GM23248 (cell line): Measurements from ENCODE around the gene L1CAM. TPM values are rescaled to one million over a fixed set of nuclear protein-coding genes. Genes with fewer than 3 reads are reported as not detected.

Experiments
- DNase-seq: peaks from one replicate; pipeline ENCODE4 v3.0.0-alpha.2; 2015
- H2AFZ ChIP-seq: fragments of 200-600 bp; sonication (generic); 2 replicates; pipeline ENCODE4 v1.6.1; 2016; ENCODE audit warnings: antibody characterized with exemption
- H3F3A ChIP-seq: fragments of 200-600 bp; sonication (generic); 2 replicates; pipeline ENCODE4 v1.6.1; 2016; ENCODE audit warnings: mild to moderate bottlenecking, antibody characterized with exemption, mixed run types; ENCODE audit not compliant: insufficient read depth
- H3K27ac ChIP-seq: fragments of 200-600 bp; sonication (generic); 2 replicates; pipeline ENCODE4 v1.5.1; 2016; ENCODE audit warnings: mild to moderate bottlenecking
- H3K27me3 ChIP-seq: fragments of 200-600 bp; sonication (generic); replicated peaks from 2 replicates; pipeline ENCODE4 v1.6.1; 2016; ENCODE audit warnings: mild to moderate bottlenecking; ENCODE audit not compliant: insufficient read depth
- H3K36me3 ChIP-seq: fragments of 200-600 bp; sonication (generic); 2 replicates; pipeline ENCODE4 v1.6.1; 2016; ENCODE audit warnings: low read depth, mild to moderate bottlenecking
- H3K4me1 ChIP-seq: fragments of 200-600 bp; sonication (generic); 2 replicates; pipeline ENCODE4 v1.6.1; 2016; ENCODE audit warnings: mild to moderate bottlenecking; ENCODE audit not compliant: insufficient read depth
- H3K4me2 ChIP-seq: fragments of 200-600 bp; sonication (generic); one replicate; pipeline ENCODE4 v1.6.1; 2016; ENCODE audit warnings: mild to moderate bottlenecking; ENCODE audit not compliant: unreplicated experiment
- H3K4me3 ChIP-seq: fragments of 200-600 bp; sonication (generic); 2 replicates; pipeline ENCODE4 v1.5.1; 2016; ENCODE audit warnings: mild to moderate bottlenecking
- H3K79me2 ChIP-seq: fragments of 200-600 bp; sonication (generic); 2 replicates; pipeline ENCODE4 v1.6.1; 2016; ENCODE audit warnings: mild to moderate bottlenecking; ENCODE audit not compliant: insufficient read depth
- H3K9ac ChIP-seq: fragments of 200-600 bp; sonication (generic); 2 replicates; pipeline ENCODE4 v1.6.1; 2016; ENCODE audit warnings: mild to moderate bottlenecking
- H3K9me2 ChIP-seq: fragments of 200-600 bp; sonication (generic); 2 replicates; pipeline ENCODE4 v1.6.1; 2016; ENCODE audit warnings: mixed run types, mild to moderate bottlenecking, moderate library complexity; ENCODE audit not compliant: insufficient read depth
- H3K9me3 ChIP-seq: fragments of 200-600 bp; sonication (generic); one replicate; pipeline ENCODE4 v1.6.1; 2017; ENCODE audit warnings: low read depth
- H4K20me1 ChIP-seq: fragments of 200-600 bp; sonication (generic); 2 replicates; pipeline ENCODE4 v1.6.0; 2016; ENCODE audit not compliant: insufficient read depth
- EZH2 ChIP-seq: fragments of 200-600 bp; sonication (generic); IDR thresholded peaks from 2 replicates; pipeline ENCODE4 v1.6.1; 2018; ENCODE audit warnings: antibody characterized with exemption, mild to moderate bottlenecking; ENCODE audit not compliant: insufficient read depth, poor library complexity, severe bottlenecking
- EZH2phosphoT487 ChIP-seq: fragments of 200-600 bp; sonication (generic); IDR thresholded peaks from 2 replicates; pipeline ENCODE4 v1.6.1; 2018; ENCODE audit warnings: antibody characterized with exemption, moderate library complexity, mild to moderate bottlenecking, low read depth; ENCODE audit not compliant: insufficient read depth
- WGBS, 2 experiments: methylation state at CpG; one replicate each; pipeline ENCODE4 v1.1.6; 2015 to 2017; ENCODE audit warnings: low lambda C conversion rate in 2 of 2, low coverage in 1 of 2; ENCODE audit errors: missing lambda C conversion rate in 2 of 2; 5-methylcytosine and 5-hydroxymethylcytosine counted together
- in situ Hi-C: fragments of 300-500 bp; cut with MboI; formaldehyde crosslinking; loops from 2 replicates; pipeline ENCODE4 v1.15.0; 2020
- polyA plus RNA-seq: library from polyadenylated mRNA; unstranded; fragments of >200 nt; fragmentation: Nextera tagmentation; extraction: Ambion mirVana; gene quantifications from 2 replicates; pipeline ENCODE4 v1.2.1, GENCODE V29; 2016
- total RNA-seq: library from RNA; depleted of rRNA; stranded (reverse); fragments of >200 nt; shearing (Covaris generic); gene quantifications from 2 replicates; pipeline ENCODE4 v1.2.3, GENCODE V29; 2014

Gene L1CAM
- total and polyA plus RNA-seq, 2 experiments from 2014 or later, result 0.38 to 1.9 TPM

DNA sequence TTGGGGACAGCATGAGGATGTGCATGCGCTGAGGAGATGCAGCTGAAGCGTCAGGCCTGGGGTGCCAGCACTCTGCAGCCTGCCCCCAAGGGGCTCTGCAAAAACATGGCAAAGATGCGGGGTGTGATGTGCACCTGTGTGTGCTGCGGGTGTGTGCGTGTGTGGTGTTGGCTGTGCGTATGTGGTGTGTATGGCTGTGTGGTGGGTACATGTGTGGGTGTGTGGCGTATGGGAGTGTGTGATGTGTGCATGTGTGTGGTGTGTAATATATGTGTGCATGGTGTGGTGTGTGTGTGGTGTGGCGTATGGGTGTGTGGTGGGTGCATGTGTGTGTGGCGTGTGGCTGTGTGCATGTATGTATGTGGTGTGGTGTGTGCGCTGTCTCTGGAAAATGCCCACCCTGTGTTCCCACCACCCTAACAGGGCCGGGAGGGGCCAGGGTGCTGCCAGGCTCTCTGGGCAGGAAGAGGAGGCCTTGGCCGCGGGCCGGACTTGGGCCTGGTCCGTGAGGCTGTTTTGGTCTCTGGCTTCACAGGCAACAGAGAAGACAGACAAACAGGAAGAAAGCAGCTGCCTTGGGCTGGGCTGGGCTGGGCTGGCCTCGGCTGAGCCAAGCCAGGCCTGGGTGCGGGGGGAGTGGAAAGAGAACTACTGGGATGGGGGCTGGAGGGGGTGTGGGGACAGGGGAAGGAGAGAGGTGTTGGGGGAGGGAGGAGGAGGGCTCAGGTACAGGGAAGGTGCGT lies 17.4 kb upstream of the L1CAM start:
- no peaks in the 10 kb centered on the region for H3K9me3 ChIP-seq
- no peak overlapping the region for H3K9ac ChIP-seq
- no peak overlapping the region for H2AFZ ChIP-seq
- H3K4me3 ChIP-seq, result no peak overlapping the region
- H3K79me2 ChIP-seq, result no peaks in the 10 kb centered on the region
- in situ Hi-C loops, result no loop called here
- no peaks in the 10 kb centered on the region for H3K36me3 ChIP-seq
- no peaks in the 10 kb centered on the region for H3F3A ChIP-seq
- H3K27ac ChIP-seq, result no peak overlapping the region
- no peaks in the 10 kb centered on the region for H3K27me3 ChIP-seq
- 0 out of 2 replicates have a peak, but pooled peaks cover 3% of the 10 kb centered on the region for H3K4me1 ChIP-seq
- no peak for DNase-seq
- WGBS, 2 experiments, result 48 to 71% methylated on average over 11 to 18 of the region's 18 CpGs
- no peak overlapping the region for H3K4me2 ChIP-seq
- H4K20me1 ChIP-seq, result no peaks in the 10 kb centered on the region
- no peaks in the 10 kb centered on the region for H3K9me2 ChIP-seq
- TF ChIP-seq EZH2, result no peak
- TF ChIP-seq EZH2phosphoT487, result no peak

GRCh38 chrX:153902385-153902784 lies 16.4 kb upstream of the L1CAM start:
- Histone ChIP-seq H3K4me2 (no peak overlapping the region), H3K9me2 (no peaks in the 10 kb centered on the region), H3F3A (no peaks in the 10 kb centered on the region), H3K4me1 (0 out of 2 replicates have a peak, but pooled peaks cover 3% of the 10 kb centered on the region), H2AFZ (no peak overlapping the region), H3K79me2 (no peaks in the 10 kb centered on the region), H3K9ac (no peak overlapping the region), H3K9me3 (no peaks in the 10 kb centered on the region), H4K20me1 (no peaks in the 10 kb centered on the region), H3K36me3 (no peaks in the 10 kb centered on the region), H3K4me3 (no peak overlapping the region), H3K27me3 (no peaks in the 10 kb centered on the region), H3K27ac (no peak overlapping the region)
- in situ Hi-C loops, result no loop called here
- no peak for TF ChIP-seq EZH2
- TF ChIP-seq EZH2phosphoT487, result no peak
- 87 to 98% methylated on average over 8 to 10 of the region's 10 CpGs for WGBS, 2 experiments
- DNase-seq, result no peak

DNA sequence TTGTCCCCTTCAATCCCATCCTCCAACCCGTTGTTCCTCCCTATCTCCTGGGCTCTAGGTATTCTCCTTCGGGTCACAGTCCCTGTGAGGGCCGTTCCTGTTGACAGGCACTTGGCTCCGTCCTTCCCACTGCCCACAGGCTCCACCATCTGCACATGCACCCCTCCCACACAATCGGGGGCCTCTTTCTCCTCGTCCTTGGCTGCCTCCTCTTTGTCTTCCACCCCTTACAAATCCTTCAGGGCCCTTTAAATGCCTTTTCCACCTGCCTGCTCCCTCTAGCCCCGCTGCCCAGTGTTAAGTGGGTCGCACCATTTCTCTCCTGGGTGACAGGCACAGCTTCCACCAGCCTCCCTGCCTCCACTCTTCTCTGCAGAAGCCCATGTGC lies 15.8 kb upstream of the L1CAM start:
- H3K9ac ChIP-seq, result no peak overlapping the region
- H3K27me3 ChIP-seq, result no peaks in the 10 kb centered on the region
- in situ Hi-C loops, result no loop called here
- TF ChIP-seq EZH2phosphoT487 (no peak), EZH2 (no peak)
- no peaks in the 10 kb centered on the region for H3K79me2 ChIP-seq
- H3K4me1 ChIP-seq, result 0 out of 2 replicates have a peak, but pooled peaks cover 3% of the 10 kb centered on the region
- no peak for DNase-seq
- H3K9me3 ChIP-seq, result no peaks in the 10 kb centered on the region
- no peak overlapping the region for H2AFZ ChIP-seq
- no peaks in the 10 kb centered on the region for H3F3A ChIP-seq
- H3K36me3 ChIP-seq, result no peaks in the 10 kb centered on the region
- no peak overlapping the region for H3K4me2 ChIP-seq
- 84 to 98% methylated on average over 6 to 8 of the region's 8 CpGs for WGBS, 2 experiments
- H3K27ac ChIP-seq, result no peak overlapping the region
- no peaks in the 10 kb centered on the region for H4K20me1 ChIP-seq
- H3K9me2 ChIP-seq, result no peaks in the 10 kb centered on the region
- no peak overlapping the region for H3K4me3 ChIP-seq

DNA sequence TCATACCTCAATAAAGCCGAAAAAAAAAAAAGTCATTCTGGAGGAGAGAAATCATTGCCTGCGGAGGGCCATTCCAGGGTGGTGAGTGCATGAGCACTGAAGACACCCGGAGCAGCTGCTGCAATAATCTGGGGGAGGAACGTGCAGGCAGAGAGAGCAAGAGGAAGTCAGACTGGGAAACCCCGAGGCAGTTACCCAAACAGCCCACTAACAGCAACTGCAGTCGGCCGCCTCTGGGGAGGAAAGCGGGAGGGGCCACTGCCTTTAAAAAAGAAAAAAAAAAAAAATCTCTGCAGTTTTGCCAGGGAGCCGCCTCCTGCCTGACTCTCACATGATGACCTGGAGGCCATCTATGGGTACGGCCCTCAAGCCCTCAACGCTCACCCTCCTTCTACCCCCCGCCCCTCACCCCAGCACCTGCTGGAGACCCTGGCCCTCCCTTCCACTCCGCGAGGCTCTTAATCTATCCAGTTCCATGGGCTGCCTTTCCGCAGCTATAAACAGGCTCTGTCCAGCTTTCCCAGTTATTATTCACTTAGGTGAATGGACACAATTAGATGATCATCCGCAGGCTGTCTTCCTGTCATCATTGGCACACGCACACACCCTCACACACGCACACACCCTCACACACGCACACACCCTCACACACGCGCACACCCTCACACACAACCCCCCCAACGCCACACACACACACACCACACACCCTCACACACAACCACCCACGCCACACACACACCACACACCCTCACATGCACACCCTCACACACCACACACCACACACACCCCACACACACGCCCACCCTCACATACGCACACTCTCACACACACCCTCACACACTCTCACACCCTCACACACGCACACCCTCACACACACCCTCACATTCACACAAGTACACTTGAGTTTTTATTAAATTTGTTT lies 15.1 kb upstream of the L1CAM start:
- no peaks in the 10 kb centered on the region for H3K27me3 ChIP-seq
- H3K36me3 ChIP-seq, result no peaks in the 10 kb centered on the region
- WGBS, 2 experiments, result 15 to 17% methylated on average over 11 to 26 of the region's 26 CpGs
- no peak overlapping the region for H2AFZ ChIP-seq
- peak overlapping the region; percentile 28 for H3K4me2 ChIP-seq
- no peaks in the 10 kb centered on the region for H3F3A ChIP-seq
- no peak for TF ChIP-seq EZH2phosphoT487
- no peak for TF ChIP-seq EZH2
- in situ Hi-C loops, result no loop called here
- DNase-seq, result peak; percentile 89
- peak overlapping the region; percentile 25; the same call in 1 of the 2 replicates for H3K9ac ChIP-seq
- H3K4me1 ChIP-seq, result 0 out of 2 replicates have a peak, but pooled peaks cover 3% of the 10 kb centered on the region
- H3K9me2 ChIP-seq, result no peaks in the 10 kb centered on the region
- H3K27ac ChIP-seq, result no peak overlapping the region
- H4K20me1 ChIP-seq, result no peaks in the 10 kb centered on the region
- H3K9me3 ChIP-seq, result no peaks in the 10 kb centered on the region
- H3K79me2 ChIP-seq, result no peaks in the 10 kb centered on the region
- peak overlapping the region; percentile 40; the same call in 1 of the 2 replicates for H3K4me3 ChIP-seq
